Ishikawa (cell line): ENCODE data around the gene PCDHGA12.

Source experiments
- CEBPB ChIP-seq: IDR thresholded peaks from 2 replicates; pipeline ENCODE4 v1.6.1; 2012
- EGR1 ChIP-seq: IDR thresholded peaks from 2 replicates; pipeline ENCODE4 v1.6.1; 2012
- EP300 ChIP-seq: IDR thresholded peaks from 2 replicates; pipeline ENCODE4 v1.6.1; 2012; ENCODE audit warnings: borderline replicate concordance
- FOXM1 ChIP-seq: IDR thresholded peaks from 2 replicates; pipeline ENCODE4 v1.6.1; 2012; ENCODE audit warnings: low read depth, borderline replicate concordance
- MAX ChIP-seq: IDR thresholded peaks from 2 replicates; pipeline ENCODE4 v1.6.1; 2012
- NFIC ChIP-seq: IDR thresholded peaks from 2 replicates; pipeline ENCODE4 v1.6.1; 2012
- REST ChIP-seq: IDR thresholded peaks from 2 replicates; pipeline ENCODE4 v1.6.1; 2012; ENCODE audit warnings: low read depth, mild to moderate bottlenecking
- TAF1 ChIP-seq: IDR thresholded peaks from 2 replicates; pipeline ENCODE4 v1.6.1; 2012; ENCODE audit warnings: low read depth, mild to moderate bottlenecking
- TCF12 ChIP-seq: IDR thresholded peaks from 2 replicates; pipeline ENCODE4 v1.6.1; 2012; ENCODE audit warnings: low read depth
- YY1 ChIP-seq: IDR thresholded peaks from 2 replicates; pipeline ENCODE4 v1.6.1; 2012; ENCODE audit warnings: low read depth

- TF ChIP-seq YY1 (no peak), REST (no peak), TAF1 (no peak), FOXM1 (no peak), CEBPB (no peak), MAX (no peak), EP300 (no peak), NFIC (no peak), EGR1 (no peak), TCF12 (no peak)
Observed at GRCh38 chr5:141434006-141434405, 3.7 kb downstream of the PCDHGA12 start.
